NCI-H345 treated with DMSO at 0.1 percent for 48 hours (cell line): ENCODE results near the gene CREB5.

ENCODE experiments used
- DNase-seq: peaks from one replicate; lab custom pipeline; 2025; ENCODE audit not compliant: unreplicated experiment; lab: John Stamatoyannopoulos, UW

The CREB5 gene

DNA sequence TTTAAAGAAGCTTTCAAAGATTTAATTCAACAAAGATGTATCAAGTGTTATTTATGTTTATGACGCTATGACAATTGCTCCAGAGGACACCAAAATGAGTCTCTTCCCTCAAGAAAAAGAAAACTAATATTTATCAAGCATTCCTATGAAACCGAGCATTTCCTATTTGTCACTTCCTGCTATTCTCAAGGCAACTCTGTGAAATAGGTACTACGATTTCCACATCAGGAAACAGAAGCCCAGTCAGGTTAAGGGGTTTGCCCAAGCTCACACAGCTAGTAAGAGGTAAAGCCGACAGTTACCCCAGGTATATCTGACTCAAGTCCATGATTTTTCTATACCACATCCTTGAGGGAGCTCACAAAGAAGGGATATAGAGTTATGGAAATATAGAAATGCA lies 459.9 kb downstream of the CREB5 start:
- DNase-seq = no peak

DNA sequence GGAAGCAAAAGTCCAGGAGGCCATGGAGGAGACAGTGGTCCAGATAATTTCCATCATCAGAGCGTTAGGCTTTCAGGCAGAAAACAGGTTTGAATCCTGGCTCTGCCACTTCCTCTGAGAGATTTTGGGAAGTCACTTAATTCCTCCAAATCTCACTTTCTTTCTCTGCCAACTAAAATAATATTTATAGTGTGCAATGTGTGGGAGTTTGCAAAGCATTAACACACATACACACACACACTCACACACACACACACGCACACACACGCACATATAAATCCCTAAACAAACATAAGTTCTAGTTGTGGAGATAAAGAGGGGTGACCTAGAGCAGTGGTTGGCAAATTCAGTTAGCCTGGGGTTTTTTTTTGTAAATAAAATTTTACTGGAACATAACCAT lies 461.0 kb downstream of the CREB5 start:
- DNase-seq = no peak

- no peak for DNase-seq
Observed at GRCh38 chr7:28874001-28874400, 461.7 kb downstream of the CREB5 start.
